Stimulated activated CD8-positive, alpha-beta memory T cell treated with anti-CD3 and anti-CD28 coated beads, Interleukin-2, amount 100 ng/mL, for 1 hour (primary cell): ENCODE data around the gene KSR1.
"Not testable (repeated sequence)": the region's sequence is repeated elsewhere in the genome, so short reads cannot be mapped to it uniquely, and the experiment has no call there.

Experiments
- DNase-seq, 2 donors: peaks; one replicate each; pipeline ENCODE4 v3.0.0-alpha.2; 2020; ENCODE audit warnings: low read depth in 2 of 2

The KSR1 gene

DNA sequence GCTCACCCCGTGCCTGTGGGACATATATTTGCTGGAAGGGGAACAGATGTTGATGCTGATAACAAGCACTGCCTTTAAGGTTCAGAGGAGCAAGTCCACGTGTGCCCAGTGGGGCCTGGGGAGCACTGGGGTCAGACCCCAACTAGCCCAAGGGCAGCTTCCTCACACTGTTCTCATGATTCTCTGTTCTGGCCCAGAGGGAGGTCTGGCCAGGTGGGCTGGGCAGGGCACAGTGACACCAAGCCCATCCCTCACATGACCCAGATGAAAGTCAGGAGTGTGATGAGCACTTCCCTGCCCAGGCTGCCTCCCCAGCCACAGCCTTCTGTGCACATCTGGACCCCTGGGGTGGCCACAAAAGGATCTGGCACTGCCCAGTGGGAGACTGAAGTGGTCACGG is 29.8 kb upstream of the KSR1 start:
- DNase-seq = not testable (repeated sequence)

DNA sequence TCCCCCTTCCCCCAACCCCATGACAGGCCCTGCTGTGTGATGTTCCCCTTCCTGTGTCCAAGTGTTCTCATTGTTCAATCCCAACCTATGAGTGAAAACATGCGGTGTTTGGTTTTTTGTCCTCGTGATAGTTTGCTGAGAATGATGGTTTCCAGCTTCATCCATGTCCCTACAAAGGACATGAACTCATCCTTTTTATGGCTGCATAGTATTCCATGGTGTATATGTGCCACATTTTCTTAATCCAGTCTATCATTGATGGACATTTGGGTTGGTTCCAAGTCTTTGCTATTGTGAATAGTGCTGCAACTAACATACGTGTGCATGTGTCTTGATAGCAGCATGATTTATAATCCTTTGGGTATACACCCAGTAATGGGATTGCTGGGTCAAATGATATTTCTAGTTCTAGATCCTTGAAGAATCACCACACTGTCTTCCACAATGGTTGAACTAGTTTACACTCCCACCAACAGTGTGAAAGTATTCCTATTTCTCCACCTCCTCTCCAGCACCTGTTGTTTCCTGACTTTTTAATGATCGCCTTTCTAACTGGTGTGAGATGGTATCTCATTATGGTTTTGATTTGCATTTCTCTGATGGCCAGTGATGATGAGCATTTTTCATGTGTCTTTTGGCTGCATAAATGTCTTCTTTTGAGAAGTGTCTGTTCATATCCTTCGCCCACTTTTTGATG is 28.9 kb upstream of the KSR1 start:
- DNase-seq = not testable (repeated sequence)

DNA sequence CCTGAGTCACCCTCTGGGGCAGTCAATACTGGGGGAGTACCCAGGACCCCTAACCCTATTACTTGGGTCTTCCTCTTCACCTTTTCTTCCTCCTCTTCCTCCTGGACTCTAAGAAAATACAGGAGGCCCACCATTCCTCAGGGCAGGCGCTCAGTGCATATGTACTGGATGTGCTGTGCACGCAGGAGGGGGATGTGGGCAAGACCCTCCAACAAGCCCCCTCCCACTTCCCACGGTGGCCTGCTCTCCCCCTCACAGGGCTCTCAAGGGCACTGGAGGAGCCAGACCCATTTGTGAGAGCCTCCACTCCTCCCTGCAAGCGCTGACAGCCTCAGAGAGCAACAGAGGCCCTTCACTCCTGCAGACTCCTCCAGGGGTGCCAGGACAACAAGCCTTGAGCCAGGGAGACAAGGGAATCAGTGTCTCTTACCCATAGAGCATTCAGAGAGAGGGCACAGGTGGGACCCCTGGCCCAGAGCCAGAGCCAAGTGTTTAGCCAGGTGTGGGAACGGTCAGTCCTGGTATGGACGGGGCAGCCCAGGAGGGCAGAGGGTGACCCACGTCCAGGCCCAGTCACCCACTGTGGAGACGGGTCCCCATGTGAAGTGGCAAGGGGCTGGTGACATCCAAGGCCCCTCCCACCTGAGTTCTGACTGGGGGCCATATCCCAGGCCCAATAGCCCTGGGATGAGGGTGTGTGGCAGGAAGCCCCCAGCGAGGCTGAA is 27.3 kb upstream of the KSR1 start:
- DNase-seq = no peak

DNA sequence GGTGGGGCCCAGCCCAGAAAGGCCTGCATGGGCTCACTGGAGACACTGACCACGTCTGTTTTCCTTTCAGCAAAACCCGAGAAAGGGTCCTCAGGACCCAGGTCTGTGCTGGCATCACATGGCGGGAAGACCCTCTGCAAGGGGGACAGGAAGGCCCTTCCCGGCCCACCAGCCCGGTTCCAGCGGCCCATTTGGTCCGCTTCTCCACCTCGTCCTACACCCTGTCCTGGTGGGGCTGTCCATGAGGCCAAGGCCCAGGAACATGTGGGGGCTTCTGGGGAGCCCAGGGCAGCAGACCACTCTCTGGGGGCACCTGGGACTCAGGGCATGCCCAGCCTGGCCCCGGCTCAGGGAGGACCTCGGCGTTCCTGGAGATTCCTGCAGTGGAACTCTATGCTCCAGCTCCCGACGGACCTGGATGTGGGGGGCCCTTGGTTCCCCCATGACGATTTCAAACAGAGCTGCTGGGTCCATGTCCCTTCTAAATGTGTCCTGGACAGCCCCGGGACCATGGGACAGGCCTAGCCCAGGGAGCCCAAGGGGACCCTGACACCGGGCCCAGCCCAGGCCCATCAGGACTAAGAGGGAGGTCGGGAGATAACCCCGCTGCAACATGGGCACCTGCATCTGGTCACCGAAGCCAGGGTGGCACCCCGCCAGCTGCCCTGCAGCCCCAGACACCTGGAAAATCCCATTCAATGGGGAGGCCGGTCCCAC is 26.4 kb upstream of the KSR1 start:
- DNase-seq = no peak

DNA sequence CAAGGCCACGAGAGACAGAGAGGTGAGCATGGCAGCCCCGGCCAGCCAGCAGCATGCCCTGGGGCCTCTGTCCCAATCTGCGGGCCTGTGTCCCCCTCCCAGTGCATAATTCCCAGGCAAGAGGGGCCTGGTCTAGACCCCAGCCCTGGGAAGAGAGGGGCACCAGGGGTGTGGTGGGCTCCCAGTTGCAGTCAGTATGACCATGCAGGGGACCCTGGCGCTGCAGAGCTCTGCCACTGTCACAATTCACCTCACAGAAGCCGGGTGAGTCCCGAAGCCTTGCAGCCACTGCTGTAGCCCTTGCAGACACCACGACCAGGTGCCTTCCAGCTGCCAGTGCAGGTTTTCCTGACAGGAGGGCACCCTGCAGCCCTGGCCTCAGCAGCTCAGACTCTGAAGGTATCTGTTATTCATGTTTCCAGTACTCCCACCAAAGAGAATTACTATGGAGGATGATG is 25.8 kb upstream of the KSR1 start:
- DNase-seq = no peak

- DNase-seq = no peak
Observed at GRCh38 chr17:27430882-27431491, 25.3 kb upstream of the KSR1 start.

DNA sequence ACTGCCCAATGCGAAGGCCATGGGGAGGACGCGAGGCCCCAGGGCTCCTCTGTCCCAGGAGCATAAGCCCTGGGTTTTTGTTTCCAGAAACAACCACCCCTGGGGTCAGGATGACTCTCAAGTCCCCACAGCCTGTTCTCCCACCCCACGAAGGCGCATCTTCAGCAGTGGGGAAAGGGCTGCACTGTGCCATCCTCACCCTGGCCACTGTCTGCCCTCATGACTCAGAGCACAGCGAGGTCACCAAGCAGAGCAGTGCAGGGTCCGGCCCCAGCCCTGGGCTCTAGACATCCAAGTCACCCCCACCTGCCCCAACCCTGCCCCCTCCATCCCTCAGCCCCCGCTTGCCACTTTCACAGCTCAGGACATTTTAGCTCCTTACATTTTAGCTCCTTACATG is 22.7 kb upstream of the KSR1 start:
- no peak for DNase-seq

DNA sequence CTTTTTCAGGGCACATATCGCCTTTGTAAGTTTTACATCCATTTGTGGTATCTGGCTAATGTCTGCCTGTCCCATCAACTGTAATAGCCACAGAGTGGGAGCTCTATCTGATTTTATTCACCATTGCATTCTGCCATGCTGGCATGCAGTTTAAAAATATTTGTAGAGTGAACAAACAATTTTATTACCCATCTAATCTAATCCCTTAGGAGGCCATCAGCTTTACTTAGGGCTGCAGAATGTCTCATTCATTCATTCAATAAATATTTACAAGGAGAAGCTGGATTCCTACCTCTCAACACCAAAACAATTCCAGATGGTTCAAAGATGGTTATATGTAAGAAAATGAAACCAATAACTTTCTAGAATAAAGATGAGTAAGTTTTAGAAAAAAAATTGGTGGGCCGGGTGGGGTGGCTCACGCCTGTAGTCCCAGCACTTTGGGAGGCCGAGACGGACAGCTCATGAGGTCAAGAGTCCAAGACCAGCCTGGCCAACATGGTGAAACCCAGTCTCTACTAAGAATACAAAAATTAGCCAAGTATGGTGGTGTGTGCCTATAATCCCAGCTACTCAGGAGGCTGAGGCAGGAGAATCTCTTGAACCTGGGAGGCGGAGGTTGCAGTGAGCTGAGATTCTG is 20.7 kb upstream of the KSR1 start:
- DNase-seq = not testable (repeated sequence)

- no peak for DNase-seq
Observed at GRCh38 chr17:27438348-27438998, 17.8 kb upstream of the KSR1 start.

DNA sequence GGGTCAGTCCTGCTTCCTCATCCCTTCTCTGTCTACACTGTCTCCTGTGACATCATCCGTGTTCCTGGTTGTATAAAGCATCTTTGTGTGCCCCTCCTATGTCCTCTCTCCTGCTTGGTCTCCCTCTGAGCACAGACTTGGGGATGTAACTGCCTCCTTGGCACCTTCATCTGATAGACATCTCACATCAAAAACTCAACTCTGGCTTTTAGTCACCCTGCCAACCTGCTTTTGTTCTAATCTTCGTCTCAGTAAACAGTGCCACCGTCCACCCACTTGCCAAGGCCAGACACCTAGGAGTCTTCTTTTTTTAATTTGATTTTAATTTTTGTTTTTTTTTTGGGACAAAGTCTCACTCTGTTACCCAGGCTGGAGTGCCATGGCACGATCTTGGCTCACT is 16.9 kb upstream of the KSR1 start:
- no peak for DNase-seq

DNA sequence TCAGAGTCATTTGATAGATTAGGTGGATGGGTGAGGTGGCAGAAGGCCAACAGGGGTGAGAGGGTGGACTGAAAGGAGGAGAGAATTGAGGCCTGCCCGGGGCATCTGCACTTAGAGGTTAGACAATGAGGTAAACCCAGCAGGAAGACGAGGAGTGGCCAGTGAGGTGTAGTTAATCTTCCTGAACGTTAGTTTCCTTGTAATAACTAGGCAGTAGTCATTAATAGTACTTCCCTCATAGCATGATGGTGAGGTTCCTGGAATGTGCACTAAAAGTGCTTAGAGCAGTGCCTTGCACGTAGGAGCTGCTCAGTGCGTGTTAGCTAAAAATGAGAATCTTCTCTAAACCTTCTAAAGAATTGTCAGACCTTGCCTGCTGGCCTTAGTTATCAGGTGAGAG is 13.5 kb upstream of the KSR1 start:
- DNase-seq = no peak

GRCh38 chr17:27443491-27443890 is 12.8 kb upstream of the KSR1 start:
- no peak for DNase-seq

- DNase-seq = no peak
Observed at GRCh38 chr17:27445971-27446370, 10.3 kb upstream of the KSR1 start.

DNA sequence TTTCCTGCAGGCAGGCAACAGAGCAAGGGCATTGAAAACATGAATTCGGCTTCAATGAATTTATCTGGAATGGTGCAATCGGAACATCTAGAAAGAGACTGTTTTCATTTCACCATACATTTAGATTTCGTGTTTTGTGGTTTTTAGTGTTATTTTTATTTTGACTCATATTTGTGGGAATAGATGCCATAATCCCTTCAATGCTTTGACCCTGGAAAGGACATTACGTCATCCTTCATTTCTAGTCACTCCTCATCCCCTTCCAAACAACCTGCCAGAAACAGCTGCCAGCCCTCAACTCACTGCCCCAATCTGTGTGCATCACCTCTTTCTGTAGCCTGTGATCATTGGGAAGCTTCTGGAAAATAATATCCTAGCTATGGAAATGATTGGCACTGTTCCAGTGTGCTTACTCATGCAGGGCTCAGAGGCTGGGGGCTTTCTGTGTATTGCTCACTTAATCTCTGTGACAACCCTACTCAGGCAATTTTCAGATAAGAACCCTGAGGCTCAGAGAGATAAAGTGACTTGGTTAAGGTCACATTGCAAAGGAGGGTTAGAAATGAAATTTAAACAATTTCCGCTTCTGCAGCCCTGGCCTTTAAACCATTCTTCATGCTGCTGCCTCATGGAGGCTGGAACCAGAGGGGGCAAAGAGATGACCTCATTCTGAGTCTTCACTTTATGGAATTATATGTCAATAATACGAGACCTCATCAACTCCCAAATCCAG is 9.5 kb upstream of the KSR1 start:
- no peak for DNase-seq

DNA sequence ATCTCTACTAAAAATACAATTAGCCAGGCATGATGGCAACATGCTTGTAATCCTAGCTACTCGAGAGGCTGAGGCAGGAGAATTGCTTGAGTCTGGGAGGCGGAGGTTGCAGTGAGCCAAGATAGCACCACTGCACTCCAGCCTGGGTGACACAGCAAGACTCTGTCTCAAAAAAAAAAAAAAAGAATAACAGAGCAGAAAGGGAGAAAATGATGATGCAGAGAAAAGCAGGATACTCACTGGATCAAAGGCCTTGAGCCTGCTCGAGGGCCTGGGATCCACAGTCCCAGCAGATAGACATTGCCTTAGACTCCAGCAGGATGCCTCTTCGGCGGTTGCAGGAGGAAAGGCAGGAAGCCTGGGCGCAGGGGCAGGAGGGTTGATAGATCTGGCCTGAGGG is 7.7 kb upstream of the KSR1 start:
- not testable (repeated sequence) for DNase-seq

GRCh38 chr17:27449541-27449940 is 6.7 kb upstream of the KSR1 start:
- DNase-seq = no peak

GRCh38 chr17:27449988-27450387 is 6.3 kb upstream of the KSR1 start:
- DNase-seq = no peak

DNA sequence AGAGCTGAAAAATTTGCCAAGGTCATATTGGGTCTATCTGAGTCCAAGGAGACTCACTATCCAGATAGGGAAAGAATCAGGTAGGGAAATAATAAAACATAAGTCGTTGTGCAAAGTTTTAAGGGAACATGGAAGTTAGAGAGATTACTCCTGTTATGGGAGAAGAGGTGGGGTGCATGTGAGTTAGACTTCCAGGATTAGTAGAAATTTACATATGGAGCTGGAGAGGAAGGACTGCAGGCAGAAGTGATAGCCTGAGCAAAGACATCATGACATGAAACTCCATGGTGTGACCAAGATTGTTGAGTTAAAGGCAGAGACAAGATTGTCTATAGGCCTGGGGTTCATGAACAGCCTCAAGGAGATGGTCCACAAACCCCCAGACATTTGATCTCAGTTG is 5.8 kb upstream of the KSR1 start:
- no peak for DNase-seq

GRCh38 chr17:27451906-27452305 is 4.3 kb upstream of the KSR1 start:
- DNase-seq = no peak

- no peak for DNase-seq
Observed at GRCh38 chr17:27452828-27453227, 3.4 kb upstream of the KSR1 start.

DNA sequence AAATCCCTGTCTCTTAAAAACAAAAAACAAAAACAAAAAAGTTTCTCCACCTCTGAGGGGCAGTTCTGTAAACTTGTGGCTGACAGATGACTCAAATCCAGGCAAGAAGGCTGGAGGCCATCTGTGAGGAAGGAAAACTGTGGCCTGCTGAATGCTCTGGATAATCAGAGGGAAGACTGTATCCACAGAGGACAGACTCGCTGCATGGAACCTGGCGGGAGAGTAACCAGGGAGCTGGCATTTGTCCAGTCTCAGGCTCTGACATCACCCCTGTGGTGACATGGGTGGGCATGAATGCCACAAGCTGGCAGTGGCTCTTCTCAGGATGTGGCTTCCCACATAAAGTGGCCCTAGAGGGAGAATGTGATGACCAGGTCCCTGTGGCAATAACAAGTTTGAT is 2.8 kb upstream of the KSR1 start:
- DNase-seq = no peak
